Measurements from ENCODE around the gene MFSD1. TPM values are rescaled to one million over a fixed set of nuclear protein-coding genes. Genes with fewer than 3 reads are reported as not detected.

Gene MFSD1
- total and polyA plus RNA-seq, 2 of the 8 experiments (the other 6 are each of a cell fraction or from before 2014, with no cell fraction given), result 9.3 to 11.5 TPM

DNA sequence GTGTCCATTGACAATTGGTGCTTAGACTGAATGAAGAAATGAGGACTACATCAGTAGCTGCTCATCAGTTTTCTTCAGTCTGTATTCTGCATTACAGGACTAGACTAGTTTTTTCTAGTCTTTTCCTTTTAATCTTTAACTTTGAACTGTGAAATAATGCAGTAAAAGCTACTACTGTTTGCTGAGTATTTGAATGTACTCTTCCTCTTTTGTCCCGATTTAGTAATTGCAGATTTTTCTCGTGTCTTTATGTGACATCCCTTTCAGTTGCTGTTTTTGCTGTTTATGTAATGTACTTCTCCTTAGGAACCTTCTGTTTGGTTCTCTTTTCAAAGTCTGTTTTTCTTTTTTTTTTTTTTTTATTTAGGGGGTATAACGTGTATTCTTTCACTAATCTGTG lies 17.4 kb downstream of the MFSD1 start:
- POLR2A ChIA-PET (ENCODE audit: partially characterized antibody), result no interaction called here
- H2AK5ac ChIP-seq (ENCODE audit: low read depth, low read length), result no peak overlapping the region
- H2BK5ac ChIP-seq (ENCODE audit: low read depth, low read length), result no peak overlapping the region
- FAIRE-seq, result no peak
- no peak overlapping the region for H2AFZ ChIP-seq (ENCODE audit: low read length)
- H4K20me1 ChIP-seq (replicated peaks in 1 of 2; ENCODE audit: control insufficient read depth in 1 of 2, insufficient read depth in 2 of 2, low read length in 2 of 2), result no peaks in the 10 kb centered on the region
- no peak overlapping the region for H2BK120ac ChIP-seq (replicated peaks; ENCODE audit: low read depth, low read length)
- 95% methylated on average over 3 of the region's 3 CpGs; no CpG with 5 or more reads in 1 of the 2 experiments for WGBS, 2 experiments (ENCODE audit: extremely low coverage in 1 of 2, insufficient coverage in 1 of 2, insufficient read length in 1 of 2, insufficient replicate concordance in 2 of 2, low coverage in 1 of 2, low lambda C conversion rate in 2 of 2, missing lambda C conversion rate in 1 of 2)
- no peak overlapping the region for H4K5ac ChIP-seq (ENCODE audit: insufficient read length, low read depth, low read length)
- no peak overlapping the region for H2BK12ac ChIP-seq (ENCODE audit: low read depth, low read length)
- no peaks in the 10 kb centered on the region for H3K79me2 ChIP-seq (ENCODE audit: control insufficient read depth in 1 of 2, insufficient read depth in 2 of 2, low read length in 2 of 2)
- H3K27ac ChIP-seq (ENCODE audit: low read depth, low read length), result no peak overlapping the region
- no peaks in the 10 kb centered on the region for H3K36me3 ChIP-seq (ENCODE audit: control insufficient read depth in 2 of 4, insufficient read depth in 4 of 4, low read length in 3 of 4)
- H2BK15ac ChIP-seq (ENCODE audit: low read length), result no peak overlapping the region
- H3K18ac ChIP-seq (ENCODE audit: extremely low read depth, low read length), result no peak overlapping the region
- H3K79me1 ChIP-seq (ENCODE audit: low read depth, low read length), result no peaks in the 10 kb centered on the region
- no peak overlapping the region for H3K56ac ChIP-seq (replicated peaks; ENCODE audit: insufficient read length, low read depth, low read length)
- no peak overlapping the region for H3K23ac ChIP-seq (ENCODE audit: insufficient read length)
- H4K8ac ChIP-seq (ENCODE audit: extremely low read depth, insufficient read depth, low read length), result no peak overlapping the region
- CTCF ChIA-PET (ENCODE audit: partially characterized antibody), result interaction anchor here (0.5 to 1.4 kb wide), 5 partner anchors 8 to 1438 kb away, joined by 3 to 4 read pairs (median 3); no protein-coding TSS in a partner anchor
- H4K91ac ChIP-seq (replicated peaks; ENCODE audit: insufficient read length, low read length), result no peak overlapping the region
- no peak for DNase-seq (ENCODE audit: low read depth in 1 of 2, low spot score in 2 of 2)
- no peak overlapping the region for H3K14ac ChIP-seq (ENCODE audit: insufficient read length)
- H3K27me3 ChIP-seq (replicated peaks in 1 of 4; ENCODE audit: control insufficient read depth in 3 of 4, extremely low read depth in 1 of 4, insufficient read depth in 3 of 4, low read length in 3 of 4), result no peaks in the 10 kb centered on the region
- no peaks in the 10 kb centered on the region for H3K23me2 ChIP-seq (ENCODE audit: low read depth, low read length)
- no peak overlapping the region for H3K4me3 ChIP-seq (ENCODE audit: extremely low read depth in 1 of 4, insufficient read depth in 2 of 4, low read depth in 3 of 4, low read length in 4 of 4)
- H3K4me2 ChIP-seq (ENCODE audit: insufficient read depth in 1 of 2, low read depth in 2 of 2, low read length in 2 of 2), result no peak overlapping the region
- H3K4ac ChIP-seq (replicated peaks; ENCODE audit: insufficient read length, low read depth, low read length), result no peak overlapping the region
- H3K4me1 ChIP-seq (replicated peaks in 1 of 4; ENCODE audit: control insufficient read depth in 3 of 4, insufficient read depth in 4 of 4, low read length in 3 of 4), result no peaks in the 10 kb centered on the region
- H3K9ac ChIP-seq (replicated peaks in 1 of 4; ENCODE audit: extremely low read depth in 1 of 4, low read depth in 3 of 4, low read length in 3 of 4), result no peak overlapping the region
- no peak overlapping the region for H2BK20ac ChIP-seq (ENCODE audit: low read length)
- H3K9me3 ChIP-seq (ENCODE audit: insufficient read depth in 2 of 2, low read depth in 1 of 2, low read length in 1 of 2), result no peaks in the 10 kb centered on the region
- no peak for TF ChIP-seq RBBP5 (IDR thresholded peaks at IDR 0.05; ENCODE audit: borderline replicate concordance, low read depth, low read length)
- no peak for TF ChIP-seq SIN3A (conservative IDR thresholded peaks at IDR 0.05 in 1 of 2, IDR thresholded peaks at IDR 0.05 in 1 of 2; ENCODE audit: low read depth in 1 of 2, low read length in 2 of 2)
- TF ChIP-seq ZNF274 (IDR thresholded peaks at IDR 0.05; ENCODE audit: borderline replicate concordance, extremely low read depth, low read length), result no peak
- no peak for TF ChIP-seq POLR2A (IDR thresholded peaks at IDR 0.05; ENCODE audit: control extremely low read depth in 1 of 2, low read depth in 2 of 2, low read length in 2 of 2)
- TF ChIP-seq, protein P1, sequence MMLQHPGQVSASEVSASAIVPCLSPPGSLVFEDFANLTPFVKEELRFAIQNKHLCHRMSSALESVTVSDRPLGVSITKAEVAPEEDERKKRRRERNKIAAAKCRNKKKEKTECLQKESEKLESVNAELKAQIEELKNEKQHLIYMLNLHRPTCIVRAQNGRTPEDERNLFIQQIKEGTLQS (IDR thresholded peaks at IDR 0.05; ENCODE audit: insufficient read depth, low read depth, low read length), result no peak
- TF ChIP-seq SRF (IDR thresholded peaks at IDR 0.05; ENCODE audit: low read depth, low read length), result no peak
- TF ChIP-seq TBP (IDR thresholded peaks at IDR 0.05; ENCODE audit: low read depth, low read length), result no peak
- TF ChIP-seq TCF12 (IDR thresholded peaks at IDR 0.05; ENCODE audit: low read depth, low read length), result no peak
- TF ChIP-seq SP2 (IDR thresholded peaks at IDR 0.05; ENCODE audit: low read length), result no peak
- TF ChIP-seq CTBP2 (IDR thresholded peaks at IDR 0.05; ENCODE audit: borderline replicate concordance, insufficient read depth, insufficient read length, low read length), result no peak
- no peak for TF ChIP-seq BCL11A (IDR thresholded peaks at IDR 0.05; ENCODE audit: low read depth in 2 of 2, low read length in 2 of 2)
- no peak for TF ChIP-seq RAD21 (IDR thresholded peaks at IDR 0.05 in 1 of 2, conservative IDR thresholded peaks at IDR 0.05 in 1 of 2; ENCODE audit: low read depth in 2 of 2, low read length in 2 of 2)
- no peak for TF ChIP-seq RFX5 (IDR thresholded peaks at IDR 0.05; ENCODE audit: borderline replicate concordance, low read depth, low read length)
- no peak for TF ChIP-seq TEAD4 (IDR thresholded peaks at IDR 0.05; ENCODE audit: low read depth, low read length)
- no peak for TF ChIP-seq POLR2AphosphoS5 (IDR thresholded peaks at IDR 0.05; ENCODE audit: low read depth, low read length)

Data from H1 (cell line).